OCI-LY3 (cell line): ENCODE data around the gene MAP3K15.

ENCODE experiments used
- H2AFZ ChIP-seq: fragments of 200-600, 300-600 bp; shearing (Covaris generic); 2 replicates; pipeline ENCODE4 v1.6.0; 2014; ENCODE audit warnings: antibody characterized with exemption, low read depth, low read length
- H3K27ac ChIP-seq: fragments of 200-600, 300-600 bp; sonication (generic); 2 replicates; pipeline ENCODE4 v1.5.1; 2014; ENCODE audit warnings: mild to moderate bottlenecking, low read length, moderate library complexity, mixed read lengths
- H3K27me3 ChIP-seq: fragments of 200-600, 300-600 bp; sonication (generic); 2 replicates; pipeline ENCODE4 v1.6.1; 2014; ENCODE audit warnings: low read depth, low read length, mixed read lengths
- H3K36me3 ChIP-seq: fragments of 200-600, 300-600 bp; sonication (generic); replicated peaks from 2 replicates; pipeline ENCODE3; 2014; ENCODE audit warnings: low read depth, low read length, mixed read lengths
- H3K4me1 ChIP-seq: fragments of 300-600, 200-600 bp; sonication (generic); 2 replicates; pipeline ENCODE4 v1.6.1; 2014; ENCODE audit warnings: low read length, mixed read lengths
- H3K4me2 ChIP-seq: fragments of 200-600, 300-600 bp; sonication (generic); 2 replicates; pipeline ENCODE4 v1.6.1; 2014; ENCODE audit warnings: low read length, mixed read lengths
- H3K4me3 ChIP-seq: fragments of 300-600, 200-600 bp; sonication (generic); 2 replicates; pipeline ENCODE4 v1.5.1; 2014; ENCODE audit warnings: antibody characterized with exemption, mild to moderate bottlenecking, low read length, moderate library complexity
- H3K79me2 ChIP-seq: fragments of 300-600, 200-600 bp; shearing (Covaris generic); 2 replicates; pipeline ENCODE4 v1.6.1; 2014; ENCODE audit warnings: mild to moderate bottlenecking, low read length, mixed read lengths
- H3K9ac ChIP-seq: fragments of 300-600, 200-600 bp; shearing (Covaris generic); 2 replicates; pipeline ENCODE4 v1.6.0; 2014; ENCODE audit warnings: mild to moderate bottlenecking, low read length, moderate library complexity
- H3K9me3 ChIP-seq: fragments of 200-600, 300-600 bp; shearing (Covaris generic); 2 replicates; pipeline ENCODE4 v1.6.1; 2014; ENCODE audit warnings: low read length, mixed read lengths; ENCODE audit not compliant: insufficient read depth
- H4K20me1 ChIP-seq: fragments of 200-600, 300-600 bp; sonication (generic); 2 replicates; pipeline ENCODE4 v1.6.1; 2016; ENCODE audit warnings: low read length, mixed read lengths; ENCODE audit not compliant: insufficient read depth
- EZH2phosphoT487 ChIP-seq: fragments of 200-600 bp; shearing (Covaris generic); IDR thresholded peaks from 2 replicates; pipeline ENCODE4 v1.6.1; 2018; ENCODE audit warnings: antibody characterized with exemption, mixed run types, low read depth
- TF ChIP-seq, protein P1 (sequence below): fragments of 200-600, 300-600 bp; sonication (generic); IDR thresholded peaks from 2 replicates; pipeline ENCODE4 v1.5.1; 2014; ENCODE audit warnings: antibody characterized with exemption, low read length, low read depth

Gene MAP3K15

GRCh38 chrX:19372170-19372546 lies 143.2 kb downstream of the MAP3K15 start:
- no peak overlapping the region for H3K27ac ChIP-seq
- H3K9ac ChIP-seq: peak overlapping the region; percentile 34
- peak overlapping the region; percentile 75 for H3K4me3 ChIP-seq
- H4K20me1 ChIP-seq: no peaks in the 10 kb centered on the region
- H3K36me3 ChIP-seq: no peaks in the 10 kb centered on the region
- H3K79me2 ChIP-seq: no peaks in the 10 kb centered on the region
- H3K4me1 ChIP-seq: no peaks in the 10 kb centered on the region
- TF ChIP-seq, protein P1, sequence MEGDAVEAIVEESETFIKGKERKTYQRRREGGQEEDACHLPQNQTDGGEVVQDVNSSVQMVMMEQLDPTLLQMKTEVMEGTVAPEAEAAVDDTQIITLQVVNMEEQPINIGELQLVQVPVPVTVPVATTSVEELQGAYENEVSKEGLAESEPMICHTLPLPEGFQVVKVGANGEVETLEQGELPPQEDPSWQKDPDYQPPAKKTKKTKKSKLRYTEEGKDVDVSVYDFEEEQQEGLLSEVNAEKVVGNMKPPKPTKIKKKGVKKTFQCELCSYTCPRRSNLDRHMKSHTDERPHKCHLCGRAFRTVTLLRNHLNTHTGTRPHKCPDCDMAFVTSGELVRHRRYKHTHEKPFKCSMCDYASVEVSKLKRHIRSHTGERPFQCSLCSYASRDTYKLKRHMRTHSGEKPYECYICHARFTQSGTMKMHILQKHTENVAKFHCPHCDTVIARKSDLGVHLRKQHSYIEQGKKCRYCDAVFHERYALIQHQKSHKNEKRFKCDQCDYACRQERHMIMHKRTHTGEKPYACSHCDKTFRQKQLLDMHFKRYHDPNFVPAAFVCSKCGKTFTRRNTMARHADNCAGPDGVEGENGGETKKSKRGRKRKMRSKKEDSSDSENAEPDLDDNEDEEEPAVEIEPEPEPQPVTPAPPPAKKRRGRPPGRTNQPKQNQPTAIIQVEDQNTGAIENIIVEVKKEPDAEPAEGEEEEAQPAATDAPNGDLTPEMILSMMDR: peak; percentile 83
- TF ChIP-seq EZH2phosphoT487: no peak
- H2AFZ ChIP-seq: peak overlapping the region; percentile 63
- no peaks in the 10 kb centered on the region for H3K9me3 ChIP-seq
- H3K4me2 ChIP-seq: peak overlapping the region; percentile 83
- no peaks in the 10 kb centered on the region for H3K27me3 ChIP-seq

- TF ChIP-seq, protein P1: no peak
- TF ChIP-seq EZH2phosphoT487: no peak
- no peak overlapping the region for H2AFZ ChIP-seq
- no peaks in the 10 kb centered on the region for H3K4me1 ChIP-seq
- H3K4me2 ChIP-seq: no peak overlapping the region
- H3K9ac ChIP-seq: no peak overlapping the region
- H4K20me1 ChIP-seq: no peaks in the 10 kb centered on the region
- no peaks in the 10 kb centered on the region for H3K9me3 ChIP-seq
- H3K27me3 ChIP-seq: no peaks in the 10 kb centered on the region
- H3K36me3 ChIP-seq: peaks cover 8% of the 10 kb centered on the region
- no peaks in the 10 kb centered on the region for H3K79me2 ChIP-seq
- H3K4me3 ChIP-seq: no peak overlapping the region
- H3K27ac ChIP-seq: no peak overlapping the region
Observed at GRCh38 chrX:19370061-19370460, 145.2 kb downstream of the MAP3K15 start.

DNA sequence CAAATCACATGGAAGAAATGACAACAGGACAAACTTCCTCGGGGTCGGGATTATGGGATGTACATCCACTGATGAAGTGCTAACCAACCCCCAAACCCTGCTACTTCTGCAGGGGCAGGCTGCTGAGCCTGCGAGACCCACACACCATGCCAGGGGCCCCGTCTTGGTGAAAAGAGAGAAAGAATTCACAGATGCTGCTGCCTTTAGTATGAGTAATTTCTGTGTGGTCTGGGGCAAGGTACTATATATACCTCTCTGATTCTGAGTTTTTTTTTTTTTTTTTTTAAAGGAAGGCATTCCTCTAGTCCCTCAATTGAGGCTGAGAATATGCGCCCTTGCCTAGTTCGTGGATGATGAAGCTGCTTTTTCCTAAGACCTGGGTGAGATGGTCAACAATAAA lies 146.7 kb downstream of the MAP3K15 start:
- H3K27ac ChIP-seq: no peak overlapping the region
- H3K27me3 ChIP-seq: no peaks in the 10 kb centered on the region
- H3K4me3 ChIP-seq: no peak overlapping the region
- H4K20me1 ChIP-seq: no peaks in the 10 kb centered on the region
- no peak overlapping the region for H2AFZ ChIP-seq
- H3K4me1 ChIP-seq: no peaks in the 10 kb centered on the region
- no peak overlapping the region for H3K9ac ChIP-seq
- no peaks in the 10 kb centered on the region for H3K79me2 ChIP-seq
- TF ChIP-seq EZH2phosphoT487: no peak
- TF ChIP-seq, protein P1: no peak
- H3K36me3 ChIP-seq: peaks cover 8% of the 10 kb centered on the region
- no peaks in the 10 kb centered on the region for H3K9me3 ChIP-seq
- no peak overlapping the region for H3K4me2 ChIP-seq

DNA sequence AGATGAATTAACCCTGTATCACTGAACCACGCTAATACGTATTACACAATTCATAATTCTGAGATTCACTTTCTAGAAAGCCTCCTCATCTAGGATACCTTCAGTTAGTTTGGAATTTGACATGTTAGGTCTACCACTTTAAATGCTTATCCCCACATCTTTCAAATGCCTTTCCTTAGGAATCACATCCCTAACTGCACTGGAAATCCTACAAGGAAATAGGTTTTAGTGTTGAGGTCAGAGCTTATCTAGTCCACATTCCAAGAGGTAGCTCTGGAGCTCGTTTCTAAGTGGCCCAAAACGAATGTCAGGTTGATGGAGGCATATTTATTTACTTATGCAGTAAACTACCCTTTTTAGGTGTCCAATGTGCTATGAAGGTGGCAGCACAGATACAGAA lies 153.6 kb downstream of the MAP3K15 start:
- no peak for TF ChIP-seq EZH2phosphoT487
- TF ChIP-seq, protein P1: no peak
- Histone ChIP-seq H3K36me3 (peaks cover 38% of the 10 kb centered on the region), H3K4me1 (no peaks in the 10 kb centered on the region)

More for the DNA sequence above, 153.6 kb downstream of the MAP3K15 start:
- Histone ChIP-seq H4K20me1 (no peaks in the 10 kb centered on the region), H3K27ac (no peak overlapping the region), H3K27me3 (no peaks in the 10 kb centered on the region), H3K9me3 (no peaks in the 10 kb centered on the region), H2AFZ (no peak overlapping the region), H3K79me2 (no peaks in the 10 kb centered on the region), H3K4me2 (no peak overlapping the region), H3K4me3 (no peak overlapping the region), H3K9ac (no peak overlapping the region)
